Lung microvascular endothelial cell (primary cell): ENCODE results near the gene PAGR1. TPM values are rescaled to one million over a fixed set of nuclear protein-coding genes. Genes with fewer than 3 reads are reported as not detected.
A peak's percentile ranks its signal among the peaks of the same experiment; 100 is the strongest.
"Not testable (repeated sequence)": the region's sequence is repeated elsewhere in the genome, so short reads cannot be mapped to it uniquely, and the experiment has no call there.

Experiments used
- DNase-seq, 2 donors: peaks; one replicate each; pipeline versions ENCODE4 v3.0.0 to v3.0.0-alpha.2; 2010; ENCODE audit warnings: low read depth in 2 of 2
- total RNA-seq: library from RNA; depleted of rRNA; stranded (reverse); fragments of >200 nt; gene quantifications from 2 replicates; pipeline ENCODE4 v1.2.1, GENCODE V29; 2014

Gene PAGR1
- total RNA-seq, result 11.1 and 16.3 TPM in 2 replicates

DNA sequence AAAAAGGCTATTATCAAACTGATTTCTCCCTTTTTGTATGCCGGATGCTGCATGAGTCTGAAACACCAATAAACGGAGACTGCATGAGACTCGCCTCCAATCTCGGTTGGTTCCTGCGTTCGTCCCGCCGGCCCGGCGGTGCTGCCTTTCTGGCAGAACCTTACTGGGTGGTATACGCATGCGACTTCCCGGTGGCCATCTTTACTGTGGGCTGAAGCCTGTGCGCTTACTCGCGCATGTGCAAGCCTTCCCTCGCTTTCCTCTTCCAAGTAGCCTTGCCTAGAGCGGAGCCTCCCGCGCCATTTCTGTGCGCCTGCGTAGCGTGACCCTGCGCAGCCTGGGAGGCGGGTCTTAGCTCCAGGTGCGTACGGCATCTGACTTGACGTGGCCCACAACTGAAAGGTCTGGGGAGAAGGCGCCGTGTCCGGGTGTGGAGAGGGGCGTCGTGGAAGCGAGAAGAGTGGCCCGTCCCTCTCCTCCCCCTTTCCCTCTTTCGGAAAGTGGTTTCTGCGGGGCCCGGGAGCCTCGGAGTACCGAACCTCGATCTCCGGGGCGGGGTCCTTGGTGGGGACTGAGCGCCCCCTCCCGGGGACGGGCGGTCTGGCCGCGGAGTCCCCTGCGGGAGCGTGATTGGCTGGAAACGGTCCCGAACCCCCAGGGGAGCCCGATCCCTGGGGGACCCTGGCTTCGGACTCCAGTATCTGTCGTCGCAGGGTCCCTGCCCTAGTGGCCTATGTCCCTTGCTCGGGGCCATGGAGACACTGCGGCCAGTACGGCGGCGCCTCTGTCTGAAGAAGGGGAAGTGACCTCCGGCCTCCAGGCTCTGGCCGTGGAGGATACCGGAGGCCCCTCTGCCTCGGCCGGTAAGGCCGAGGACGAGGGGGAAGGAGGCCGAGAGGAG is at the start of gene PAGR1:
Gene PAGR1 (plus strand): TSS at position 360 of the 901 bp plus-strand sequence. CDS start 374 bp downstream, at position 734.
- peak; percentile 100 for DNase-seq

DNA sequence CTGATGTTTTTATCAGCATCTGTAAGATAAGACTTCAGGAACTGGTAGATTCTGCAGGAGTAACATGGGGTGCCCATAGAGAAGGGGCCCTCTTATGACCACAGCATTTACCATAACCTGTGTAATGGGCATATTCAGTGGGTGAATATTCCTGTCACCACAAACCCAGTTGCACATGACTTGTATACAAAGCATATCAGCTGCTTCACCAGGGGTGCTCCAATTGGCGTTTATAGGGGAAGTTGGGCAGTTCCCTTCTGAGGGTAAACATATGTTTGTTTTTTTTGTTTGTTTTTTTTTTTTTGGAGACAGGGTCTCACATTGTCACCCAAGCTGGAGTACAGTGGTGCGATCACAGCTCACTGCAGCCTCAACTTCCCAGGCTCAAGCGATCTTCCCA is 49.4 kb upstream of the PAGR1 start:
- no peak for DNase-seq

DNA sequence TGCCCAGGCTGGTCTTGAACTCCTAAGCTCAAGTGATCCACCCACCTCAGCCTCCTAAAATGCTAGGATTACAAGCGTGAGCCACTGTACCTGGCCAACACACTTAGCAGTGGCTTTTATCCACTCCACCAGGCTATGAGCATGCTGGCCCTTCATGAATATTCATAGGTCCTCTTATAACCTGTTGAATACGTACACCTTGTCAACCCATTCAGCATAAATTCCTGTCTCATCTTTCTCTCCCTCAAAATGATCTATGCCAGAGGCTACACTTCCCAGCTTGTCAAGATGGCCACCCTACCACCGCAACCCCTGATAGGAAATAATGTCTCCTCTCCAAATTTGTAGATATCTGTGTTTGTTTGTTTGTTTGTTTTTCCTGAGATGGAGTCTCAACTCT is 48.9 kb upstream of the PAGR1 start:
- no peak for DNase-seq

DNA sequence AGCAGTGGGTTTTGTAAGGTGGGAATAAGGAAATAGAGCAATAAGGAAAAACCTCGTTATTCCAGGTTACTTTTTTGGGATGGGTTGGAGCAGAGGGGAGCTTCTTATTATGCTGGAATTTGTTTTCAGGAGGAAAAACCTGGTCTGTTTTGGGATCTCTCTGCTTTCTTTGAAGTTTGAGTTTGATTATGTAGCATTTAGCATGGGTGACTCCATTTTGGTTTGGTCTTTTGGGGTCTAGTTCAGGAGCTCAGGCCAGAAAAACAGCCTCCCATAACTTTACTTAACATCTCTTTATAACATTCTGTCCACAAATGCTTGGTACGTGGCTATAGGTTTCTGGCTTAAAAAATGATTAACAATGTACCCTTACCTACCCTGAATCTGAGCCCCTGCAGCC is 46.4 kb upstream of the PAGR1 start:
- DNase-seq, result no peak

DNA sequence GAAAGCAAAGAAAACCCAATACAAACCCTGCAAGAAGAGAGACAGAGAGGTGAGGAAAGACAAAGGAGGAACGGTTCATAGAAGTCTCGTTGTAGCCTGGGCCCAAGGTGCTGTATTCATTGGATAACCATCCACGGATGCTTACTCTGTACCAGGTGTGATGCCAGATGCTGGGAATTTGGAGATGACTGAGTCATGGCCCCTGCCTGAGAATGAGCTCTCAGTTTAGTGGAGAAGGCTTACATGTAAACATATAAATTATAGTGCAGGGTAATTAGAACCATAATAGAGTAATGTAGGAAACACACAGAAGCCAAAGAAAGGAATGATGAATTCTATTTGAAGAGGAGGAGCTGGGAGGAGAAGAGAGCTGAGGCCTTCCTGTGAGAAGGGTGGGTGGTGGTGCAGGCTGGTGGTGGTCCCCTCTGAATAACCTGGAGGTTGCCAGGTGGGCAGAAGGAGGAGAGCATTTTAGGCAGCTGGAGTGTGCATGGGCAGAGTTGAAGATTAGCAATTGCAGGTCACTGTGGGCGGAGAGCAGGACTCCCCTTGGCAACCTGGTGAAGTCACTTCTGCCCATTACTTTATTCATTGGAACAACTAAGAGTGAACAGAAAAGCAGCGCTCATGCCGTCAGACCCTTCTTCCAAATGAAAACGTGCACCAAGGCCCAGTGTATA is 45.6 kb upstream of the PAGR1 start:
- DNase-seq, result no peak

DNA sequence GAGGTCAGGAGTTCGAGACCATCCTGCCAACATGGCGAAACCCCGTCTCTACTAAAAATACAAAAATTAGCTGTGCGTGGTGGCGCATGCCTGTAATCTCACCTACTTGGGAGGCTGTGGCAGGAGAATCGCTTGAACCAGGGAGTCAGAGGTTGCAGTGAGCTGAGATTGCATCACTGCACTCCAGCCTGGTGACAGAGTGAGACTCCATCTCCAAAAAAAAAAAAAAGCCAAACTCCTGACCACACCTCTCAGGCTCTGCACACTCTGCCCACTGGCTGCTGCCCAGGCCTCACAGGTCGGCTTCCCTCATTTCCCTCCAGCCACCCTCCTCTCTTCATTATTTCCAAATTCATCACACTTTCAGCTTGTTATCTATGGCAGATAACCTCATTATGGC is 43.6 kb upstream of the PAGR1 start:
- DNase-seq, result not testable (repeated sequence)

DNA sequence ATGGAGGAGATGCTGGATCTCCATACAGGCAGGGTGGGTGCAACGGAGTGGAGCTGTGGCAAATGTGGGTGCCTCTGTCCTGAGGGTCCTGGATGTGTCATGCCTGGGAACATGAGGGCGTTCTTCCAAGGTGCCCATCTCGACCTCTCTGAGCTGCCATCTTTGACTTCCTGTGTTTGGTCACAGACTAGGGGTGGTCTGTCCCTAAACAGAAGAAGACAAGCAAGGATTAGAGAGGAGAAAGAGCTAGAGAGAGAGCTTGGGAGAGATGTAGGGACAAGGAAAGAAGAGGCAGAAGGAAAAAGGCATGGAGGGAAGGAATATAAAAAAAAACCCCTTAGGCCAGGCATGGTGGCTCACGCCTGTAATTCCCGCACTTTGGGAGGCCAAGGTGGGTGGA is 41.2 kb upstream of the PAGR1 start:
- DNase-seq, result no peak

DNA sequence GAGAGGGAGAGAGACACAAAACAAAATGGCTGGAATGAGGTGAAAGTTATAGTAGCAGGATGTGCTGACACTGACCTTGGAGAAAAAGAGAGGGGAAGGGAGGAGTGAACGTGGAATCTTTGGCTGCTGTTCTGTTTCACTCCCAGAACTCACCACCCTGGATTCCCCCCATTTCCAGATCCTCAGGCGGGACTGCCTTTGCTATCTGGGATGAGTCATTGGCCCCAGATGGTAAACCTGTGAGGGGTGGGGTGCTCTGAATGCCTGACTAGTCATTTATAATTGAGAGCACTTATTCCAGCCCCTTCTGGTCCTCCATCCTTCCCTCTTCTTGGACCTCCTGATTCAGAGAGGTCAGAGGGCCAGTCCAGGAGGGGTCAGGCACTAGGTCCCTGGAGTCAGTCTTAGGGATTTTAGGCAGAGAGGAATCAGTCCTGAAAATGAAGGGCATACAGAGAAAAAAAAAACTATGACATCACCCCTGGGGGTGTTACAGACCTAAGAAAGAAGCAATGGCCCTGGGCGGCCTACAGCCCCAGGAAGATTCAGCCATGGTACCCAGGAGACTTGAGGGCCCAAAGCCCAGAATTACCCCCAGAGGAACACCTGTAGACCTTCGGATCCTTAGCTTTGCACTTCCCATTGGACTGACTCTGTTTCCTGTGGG is 40.1 kb upstream of the PAGR1 start:
- DNase-seq, result no peak

DNA sequence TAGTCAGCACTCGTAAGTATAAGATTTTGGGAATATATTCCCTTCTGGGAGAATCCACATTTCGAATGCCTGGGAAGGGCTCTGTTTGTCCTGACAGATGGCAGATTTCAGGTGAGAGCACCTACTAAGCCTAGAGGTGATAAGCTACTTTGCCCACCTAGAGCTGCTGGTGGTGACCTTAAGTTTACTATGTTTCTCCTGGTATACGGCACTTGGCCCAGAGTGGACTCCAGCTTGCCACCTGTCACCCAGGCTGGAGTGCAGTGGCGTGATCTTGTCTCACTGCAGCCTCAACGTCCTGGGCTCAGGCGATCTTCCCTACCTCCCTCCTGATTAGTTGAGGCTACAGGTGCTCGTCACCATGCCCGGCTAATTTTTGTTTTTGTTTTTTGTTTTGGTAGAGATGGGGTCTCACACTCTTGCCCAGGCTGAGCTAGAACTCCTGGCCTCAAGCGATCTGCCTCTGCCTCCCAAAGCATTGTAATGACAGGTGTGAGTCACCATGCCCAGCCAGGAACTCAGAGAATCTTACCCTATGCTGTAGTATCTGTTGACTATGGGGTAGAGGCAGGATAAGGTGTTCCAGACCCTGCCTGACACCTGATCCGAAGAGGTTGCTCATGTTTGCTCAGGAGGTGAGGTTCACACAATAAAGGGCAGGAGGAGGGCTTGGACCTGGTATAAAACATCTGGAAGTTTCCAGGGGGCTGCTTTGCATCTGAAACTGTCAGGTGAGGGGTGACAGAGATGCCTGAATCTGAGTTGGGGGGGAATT is 38.2 kb upstream of the PAGR1 start, which contains the start of gene ZG16:
Gene ZG16 (plus strand): TSS at position 681 of the 775 bp plus-strand sequence. CDS start 1,011 bp downstream, outside the sequence.
- DNase-seq, result no peak

DNA sequence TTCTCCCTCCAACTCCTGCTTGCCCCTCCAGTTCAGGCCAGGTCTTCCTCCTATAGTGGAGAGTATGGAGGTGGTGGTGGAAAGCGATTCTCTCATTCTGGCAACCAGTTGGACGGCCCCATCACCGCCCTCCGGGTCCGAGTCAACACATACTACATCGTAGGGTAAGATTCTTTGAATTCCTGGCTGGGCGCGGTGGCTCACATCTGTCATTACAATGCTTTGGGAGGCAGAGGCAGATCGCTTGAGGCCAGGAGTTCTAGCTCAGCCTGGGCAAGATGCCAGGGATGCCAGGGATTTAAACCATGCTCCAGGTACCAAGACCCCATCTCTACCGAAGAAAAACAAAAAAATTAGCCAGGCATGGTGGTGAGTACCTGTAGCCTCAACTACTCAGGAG is 36.5 kb upstream of the PAGR1 start:
- no peak for DNase-seq

DNA sequence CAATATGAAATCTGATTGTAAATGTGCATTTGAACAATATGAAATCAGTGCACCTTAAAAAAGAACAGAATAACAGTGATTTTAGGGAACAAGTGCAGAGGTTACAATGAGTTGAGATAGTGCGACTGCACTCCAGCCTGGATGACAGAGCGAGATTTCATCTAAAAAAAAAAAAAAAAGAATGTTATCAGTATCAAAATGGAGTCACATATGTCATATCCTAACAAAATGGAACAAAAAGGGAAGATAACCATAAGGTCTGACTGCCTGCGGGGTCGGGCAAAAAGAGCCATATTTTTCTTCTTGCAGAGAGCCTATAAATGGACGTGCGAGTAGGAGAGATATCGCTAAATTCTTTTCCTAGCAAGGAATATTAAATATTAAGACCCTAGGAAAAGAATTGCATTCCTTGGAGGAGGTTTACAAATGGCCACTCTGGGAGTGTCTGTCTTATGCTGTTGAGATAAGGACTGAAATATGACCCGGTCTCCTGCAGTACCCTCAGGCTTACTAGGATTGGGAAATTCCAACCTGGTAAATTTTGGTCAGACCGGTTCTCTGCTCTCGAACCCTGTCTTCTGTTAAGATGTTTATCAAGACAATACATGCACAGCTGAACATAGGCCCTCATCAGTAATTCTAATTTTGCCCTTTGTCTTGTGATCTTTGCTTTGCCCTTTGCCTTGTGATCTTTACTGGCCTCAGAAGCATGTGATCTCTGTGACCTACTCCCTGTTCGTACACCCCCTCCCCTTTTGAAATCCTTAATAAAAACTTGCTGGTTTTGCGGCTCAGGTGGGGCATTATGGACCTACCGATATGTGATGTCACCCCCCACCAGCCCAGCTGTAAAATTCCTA is 32.6 kb upstream of the PAGR1 start:
- not testable (repeated sequence) for DNase-seq

DNA sequence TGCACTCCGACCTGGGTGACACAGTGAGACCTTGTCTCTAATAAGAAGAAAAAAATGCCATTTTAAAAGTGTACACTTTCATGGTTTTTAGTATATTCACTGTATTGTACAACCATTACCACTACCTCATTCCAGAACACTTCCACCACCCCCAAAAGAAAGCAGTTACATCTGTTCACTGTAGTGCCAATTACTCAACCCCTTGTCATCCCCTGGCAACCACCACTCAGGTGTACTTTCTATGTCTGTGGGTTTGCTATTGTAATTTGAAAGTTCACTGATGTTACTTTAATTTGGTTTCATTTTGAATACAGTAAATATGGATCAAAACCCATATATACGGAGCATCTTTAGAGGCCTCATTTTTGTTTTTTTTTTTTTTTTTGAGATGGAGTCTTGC is 31.8 kb upstream of the PAGR1 start:
- no peak for DNase-seq

DNA sequence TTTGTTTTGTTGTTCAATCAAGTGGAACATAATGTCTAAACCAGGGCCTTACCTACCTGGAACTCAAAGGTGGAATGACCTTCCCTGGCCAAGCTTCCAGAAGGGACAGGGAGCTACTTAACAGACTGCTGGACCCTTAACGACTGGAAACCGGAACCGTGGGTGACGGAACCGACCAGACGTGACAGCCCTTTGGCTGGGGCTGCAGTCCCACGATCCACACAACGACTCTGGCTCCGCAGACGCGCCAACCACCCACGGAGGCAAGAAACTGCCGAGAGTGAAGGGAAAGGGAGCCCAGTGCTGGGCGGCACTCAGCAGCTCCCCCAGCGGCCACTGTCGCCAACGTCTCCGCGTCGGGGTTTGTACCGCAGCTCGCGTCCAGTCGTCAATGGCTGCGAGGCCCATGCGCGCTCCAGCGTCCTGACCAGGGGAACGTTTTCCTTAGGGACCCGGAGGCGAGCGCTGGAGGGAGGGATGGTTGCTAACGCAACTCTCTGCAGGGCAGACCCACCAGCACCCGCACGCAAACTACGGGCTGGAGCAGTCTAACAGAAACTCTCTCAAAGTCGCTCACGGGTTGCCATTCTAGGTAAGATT is 31.0 kb upstream of the PAGR1 start:
- DNase-seq, result peak; percentile 64 to 71

DNA sequence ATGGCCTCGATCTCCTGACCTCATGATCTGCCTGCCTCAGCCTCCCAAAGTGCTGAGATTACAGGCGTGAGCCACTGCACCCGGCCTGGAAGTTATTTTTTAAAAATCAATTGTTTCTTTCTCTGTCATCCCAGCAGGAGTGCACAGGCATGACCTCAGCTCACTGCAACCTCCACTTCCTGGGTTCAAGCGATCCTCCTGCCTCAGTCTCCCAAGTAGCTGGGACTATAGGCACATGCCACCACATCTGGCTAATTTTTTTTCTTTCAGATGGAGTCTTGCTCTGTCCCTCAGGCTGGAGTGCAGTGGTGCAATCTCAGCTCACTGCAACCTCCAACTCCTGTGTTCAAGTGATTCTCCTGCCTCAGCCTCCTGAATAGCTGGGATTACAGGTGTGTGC is 28.8 kb upstream of the PAGR1 start:
- DNase-seq, result not testable (repeated sequence)

DNA sequence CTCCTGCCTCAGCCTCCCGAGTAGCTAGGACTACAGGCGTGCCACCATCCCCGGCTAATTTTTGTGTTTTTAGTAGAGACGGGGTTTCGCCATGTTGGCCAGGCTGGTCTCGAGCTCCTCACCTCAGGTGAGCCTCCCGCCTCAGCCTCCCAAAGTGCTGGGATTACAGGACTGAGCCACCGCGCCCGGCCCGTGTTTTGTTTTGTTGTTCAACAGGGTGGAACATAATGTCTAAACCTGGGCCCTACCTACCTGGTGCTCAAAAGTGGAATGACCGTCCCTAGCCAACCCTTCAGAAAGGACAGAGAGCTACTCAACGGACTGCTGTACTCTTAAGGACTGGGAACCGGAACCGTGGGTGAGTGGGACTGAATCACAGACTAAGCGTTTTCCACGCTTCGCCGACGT is 26.2 kb upstream of the PAGR1 start:
- no peak for DNase-seq

DNA sequence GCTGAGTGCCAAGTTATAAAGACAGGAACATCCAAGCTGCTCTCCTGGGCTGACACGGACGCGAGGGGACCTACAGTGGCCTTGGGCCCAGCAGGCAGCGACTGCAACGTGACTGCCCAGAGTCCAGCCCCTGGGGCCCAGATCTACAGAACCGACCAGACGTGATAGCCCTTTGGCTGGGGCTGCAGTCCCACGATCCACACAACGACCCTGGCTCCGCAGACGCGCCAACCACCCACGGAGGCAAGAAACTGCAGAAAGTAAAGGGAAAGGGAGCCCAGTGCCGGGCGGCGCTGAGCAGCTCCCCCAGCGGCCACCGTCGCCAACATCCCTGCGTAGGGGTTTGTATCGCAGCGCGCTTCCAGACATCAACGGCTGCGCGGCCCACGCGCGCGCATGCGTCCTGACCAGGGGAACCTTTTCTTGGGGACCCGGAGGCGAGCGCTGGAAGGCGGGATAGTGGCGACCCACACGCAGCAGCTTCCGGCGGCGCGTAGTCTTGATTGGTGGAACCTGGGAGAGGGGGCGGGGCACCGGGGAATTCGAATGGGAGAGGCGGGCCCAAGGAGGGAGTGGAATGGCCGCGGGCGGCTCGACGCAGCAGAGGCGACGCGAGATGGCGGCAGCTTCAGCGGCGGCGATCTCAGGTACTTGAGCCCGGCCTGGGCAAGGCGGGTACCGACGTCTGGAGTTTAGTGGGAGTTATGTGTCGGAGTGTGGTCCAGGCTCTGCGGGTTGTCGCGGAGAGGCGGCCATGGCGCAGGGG is 25.6 kb upstream of the PAGR1 start, which contains the start of gene KIF22:
Gene KIF22 (plus strand): TSS at position 569 of the 766 bp plus-strand sequence. CDS start 9 bp downstream, at position 578.
- peak; percentile 99 for DNase-seq

DNA sequence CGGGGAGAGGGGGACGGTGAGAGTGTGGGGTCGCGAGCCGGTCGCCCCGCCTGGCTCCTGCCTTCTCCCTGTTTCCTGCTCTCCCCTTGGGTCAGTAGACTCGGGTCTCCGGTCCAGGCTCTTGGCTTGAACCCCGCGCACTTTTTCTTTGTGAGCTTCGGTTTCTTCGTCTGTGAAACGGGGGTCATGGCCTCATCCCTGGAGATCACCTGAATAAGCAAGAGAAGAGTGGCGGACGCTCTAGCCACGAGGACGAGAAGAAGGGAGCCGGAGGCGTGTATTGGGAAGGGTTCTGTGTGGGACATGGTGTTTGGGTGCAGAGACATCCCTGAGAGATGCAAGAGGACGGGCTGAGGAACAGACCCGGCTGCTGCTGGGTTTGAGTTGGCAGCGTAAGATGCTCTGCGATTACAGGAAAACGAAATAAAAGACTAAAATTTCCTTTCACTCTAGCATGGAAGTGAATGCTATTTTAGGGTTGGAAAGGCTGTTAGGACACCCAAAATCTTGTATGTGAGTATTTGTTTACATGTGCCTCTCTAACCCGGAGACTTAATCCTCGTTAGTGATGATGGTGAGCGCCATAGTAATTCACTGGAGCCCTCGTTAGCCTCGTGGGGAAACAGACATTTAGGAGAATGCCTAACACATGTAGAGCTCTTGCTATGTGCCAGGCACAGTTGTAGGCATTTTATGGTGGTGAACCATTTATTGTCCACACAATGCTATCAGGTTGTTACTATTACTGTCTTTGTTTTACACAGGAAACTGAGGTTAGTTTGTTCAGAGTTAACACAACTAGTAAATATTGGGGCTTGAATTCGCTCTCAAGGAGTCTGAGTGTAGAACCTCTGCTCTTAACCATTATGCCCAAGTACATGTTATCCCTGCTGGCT is 24.8 kb upstream of the PAGR1 start:
- no peak for DNase-seq
